HG03520 (cell line): ENCODE results near the gene SLC35A3.
A peak's percentile ranks its signal among the peaks of the same experiment; 100 is the strongest.
"Not testable (repeated sequence)": the region's sequence is repeated elsewhere in the genome, so short reads cannot be mapped to it uniquely, and the experiment has no call there.

Experiments used
- ATAC-seq: cut with Tn5 transposase; IDR thresholded peaks from one replicate; pipeline ENCODE4 v1.9.1; 2021; ENCODE audit warnings: mild to moderate bottlenecking, moderate library complexity; ENCODE audit not compliant: unreplicated experiment

Gene SLC35A3

GRCh38 chr1:99969729-99970621 lies at the start of gene SLC35A3:
TSS of gene SLC35A3 (plus strand) at chr1:99969996. CDS start at chr1:99993555, 23,559 bp downstream.
- ATAC-seq, result peak; percentile 73

GRCh38 chr1:99934801-99935200 lies 35.0 kb upstream of the SLC35A3 start:
- no peak for ATAC-seq

GRCh38 chr1:99935534-99935933 lies 34.3 kb upstream of the SLC35A3 start:
- ATAC-seq, result no peak

- ATAC-seq, result no peak
Measured at GRCh38 chr1:99936071-99936470, 33.7 kb upstream of the SLC35A3 start.

GRCh38 chr1:99942723-99943122 lies 27.1 kb upstream of the SLC35A3 start:
- ATAC-seq, result no peak

GRCh38 chr1:99943223-99943794 lies 26.5 kb upstream of the SLC35A3 start:
- ATAC-seq, result no peak

- ATAC-seq, result no peak
Measured at GRCh38 chr1:99944192-99944591, 25.6 kb upstream of the SLC35A3 start.

GRCh38 chr1:99945174-99945573 lies 24.6 kb upstream of the SLC35A3 start:
- no peak for ATAC-seq

GRCh38 chr1:99950486-99950885 lies 19.3 kb upstream of the SLC35A3 start:
- ATAC-seq, result no peak

GRCh38 chr1:99952522-99952921 lies 17.3 kb upstream of the SLC35A3 start:
- no peak for ATAC-seq

- ATAC-seq, result no peak
Measured at GRCh38 chr1:99955375-99955774, 14.4 kb upstream of the SLC35A3 start.

GRCh38 chr1:99956755-99957154 lies 13.0 kb upstream of the SLC35A3 start:
- ATAC-seq, result no peak

GRCh38 chr1:99957818-99958217 lies 12.0 kb upstream of the SLC35A3 start:
- no peak for ATAC-seq

GRCh38 chr1:99959189-99959705 lies 10.5 kb upstream of the SLC35A3 start:
- not testable (repeated sequence) for ATAC-seq

- not testable (repeated sequence) for ATAC-seq
Measured at GRCh38 chr1:99960260-99960659, 9.5 kb upstream of the SLC35A3 start.

GRCh38 chr1:99963041-99963795 lies 6.6 kb upstream of the SLC35A3 start:
- ATAC-seq, result no peak

- no peak for ATAC-seq
Measured at GRCh38 chr1:99964806-99965205, 5.0 kb upstream of the SLC35A3 start.

GRCh38 chr1:99965646-99966375 lies 4.0 kb upstream of the SLC35A3 start:
- ATAC-seq, result no peak

GRCh38 chr1:99968214-99968613 lies 1.6 kb upstream of the SLC35A3 start:
- ATAC-seq, result no peak

- ATAC-seq, result peak; percentile 21
Measured at GRCh38 chr1:99969260-99969728, 502 bp upstream of the SLC35A3 start.
